ENCODE data around the gene MBNL2. TPM values are rescaled to one million over a fixed set of nuclear protein-coding genes. Genes with fewer than 3 reads are reported as not detected.
A peak's percentile ranks its signal among the peaks of the same experiment; 100 is the strongest.

MBNL2 gene
- total and polyA plus RNA-seq, 11 donors, result 18.5 to 100 (median 81.4) TPM

- ATAC-seq (no peak), DNase-seq (no peak)
- H3K36me3 ChIP-seq, result peaks cover 0 to 16% (median 0%) of the 10 kb centered on the region in 9 donors
- intact Hi-C loops (cut with DNase I), result no loop called here
- H3K27me3 ChIP-seq, result no peaks in the 10 kb centered on the region
- no peak overlapping the region for H3K4me3 ChIP-seq
- H3K9me3 ChIP-seq, result no peaks in the 10 kb centered on the region
- TF ChIP-seq CTCF (IDR thresholded peaks at IDR 0.05) (no peak), POLR2A (IDR thresholded peaks at IDR 0.05) (no peak)
- WGBS, 4 donors, result 90 to 100% (median 95%) methylated on average over 5 of the region's 5 CpGs
- H3K4me1 ChIP-seq, result peaks cover 0 to 99% (median 84%) of the 10 kb centered on the region in 12 donors
- H3K27ac ChIP-seq, result peak overlapping the region in 3 of 12 donors; percentile 60 to 76 (median 71)
Observed at GRCh38 chr13:97234236-97234635, 12.1 kb downstream of the MBNL2 start.

GRCh38 chr13:97234742-97235141 lies 12.6 kb downstream of the MBNL2 start:
- ATAC-seq (peak in 1 of 4 donors; percentile 3), DNase-seq (no peak)
- 67 to 75% (median 74%) methylated on average over 13 of the region's 13 CpGs for WGBS, 4 donors
- intact Hi-C loops (cut with DNase I), result no loop called here
- Histone ChIP-seq H3K27ac (peak overlapping the region in 10 of 12 donors; percentile 35 to 76 (median 61)), H3K36me3 (peaks cover 0 to 16% (median 0%) of the 10 kb centered on the region in 9 donors), H3K27me3 (no peaks in the 10 kb centered on the region), H3K9me3 (no peaks in the 10 kb centered on the region), H3K4me3 (no peak overlapping the region), H3K4me1 (peaks cover 0 to 99% (median 84%) of the 10 kb centered on the region in 12 donors)
- no peak for TF ChIP-seq POLR2A (IDR thresholded peaks at IDR 0.05)
- no peak for TF ChIP-seq CTCF (IDR thresholded peaks at IDR 0.05)

- Histone ChIP-seq H3K9me3 (no peaks in the 10 kb centered on the region), H3K27me3 (no peaks in the 10 kb centered on the region), H3K4me1 (peaks cover 0 to 99% (median 86%) of the 10 kb centered on the region in 12 donors), H3K4me3 (peak overlapping the region in 9 of 12 donors; percentile 8 to 31 (median 22)), H3K27ac (peak overlapping the region in 11 of 12 donors; percentile 35 to 76 (median 60)), H3K36me3 (peaks cover 0 to 16% (median 0%) of the 10 kb centered on the region in 9 donors)
- DNase-seq, result peak in 4 of 5 donors; percentile 56 to 71 (median 60)
- TF ChIP-seq POLR2A (IDR thresholded peaks at IDR 0.05), result no peak
- TF ChIP-seq CTCF (IDR thresholded peaks at IDR 0.05), result no peak
- ATAC-seq, result peak in 2 of 4 donors; percentile 52 to 57
- 42 to 63% (median 54%) methylated on average over 18 of the region's 18 CpGs for WGBS, 4 donors
- intact Hi-C loops (cut with DNase I), result no loop called here
Observed at GRCh38 chr13:97235549-97236231, 13.6 kb downstream of the MBNL2 start.

DNA sequence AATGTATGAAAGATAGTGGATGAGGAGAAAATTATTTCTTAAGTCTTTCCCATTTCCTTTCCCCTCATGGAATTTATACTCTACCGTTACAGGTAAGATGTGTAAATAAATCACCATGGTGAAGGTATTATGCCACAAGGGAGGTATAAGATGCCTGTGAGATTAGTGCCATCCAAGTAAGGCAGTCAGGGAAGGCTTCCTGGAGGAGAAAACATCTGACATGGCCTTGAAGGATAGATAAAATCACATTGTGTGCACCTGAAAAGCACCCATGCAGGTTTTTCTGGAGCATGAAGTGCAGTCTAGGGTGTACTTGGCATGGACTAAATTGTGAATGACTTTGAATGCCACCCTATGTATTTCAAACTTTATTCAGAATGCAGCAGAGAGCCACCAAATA lies 15.3 kb downstream of the MBNL2 start:
- peaks cover 4 to 99% (median 89%) of the 10 kb centered on the region in 12 donors for H3K4me1 ChIP-seq
- ATAC-seq, result no peak

More for the DNA sequence above, 15.3 kb downstream of the MBNL2 start:
- intact Hi-C loops (cut with DNase I), result no loop called here
- 79 to 94% (median 89%) methylated on average over 1 of the region's 1 CpG for WGBS, 4 donors
- TF ChIP-seq CTCF (IDR thresholded peaks at IDR 0.05), result no peak
- TF ChIP-seq POLR2A (IDR thresholded peaks at IDR 0.05), result no peak
- no peaks in the 10 kb centered on the region for H3K27me3 ChIP-seq
- H3K27ac ChIP-seq, result peak overlapping the region in 7 of 12 donors; percentile 33 to 84 (median 71)
- DNase-seq, result no peak
- H3K36me3 ChIP-seq, result peaks cover 0 to 16% (median 0%) of the 10 kb centered on the region in 9 donors
- no peaks in the 10 kb centered on the region for H3K9me3 ChIP-seq
- H3K4me3 ChIP-seq, result no peak overlapping the region
